ENCODE data around the gene SLC6A8.
"Not testable (repeated sequence)": the region's sequence is repeated elsewhere in the genome, so short reads cannot be mapped to it uniquely, and the experiment has no call there.

The SLC6A8 gene

DNA sequence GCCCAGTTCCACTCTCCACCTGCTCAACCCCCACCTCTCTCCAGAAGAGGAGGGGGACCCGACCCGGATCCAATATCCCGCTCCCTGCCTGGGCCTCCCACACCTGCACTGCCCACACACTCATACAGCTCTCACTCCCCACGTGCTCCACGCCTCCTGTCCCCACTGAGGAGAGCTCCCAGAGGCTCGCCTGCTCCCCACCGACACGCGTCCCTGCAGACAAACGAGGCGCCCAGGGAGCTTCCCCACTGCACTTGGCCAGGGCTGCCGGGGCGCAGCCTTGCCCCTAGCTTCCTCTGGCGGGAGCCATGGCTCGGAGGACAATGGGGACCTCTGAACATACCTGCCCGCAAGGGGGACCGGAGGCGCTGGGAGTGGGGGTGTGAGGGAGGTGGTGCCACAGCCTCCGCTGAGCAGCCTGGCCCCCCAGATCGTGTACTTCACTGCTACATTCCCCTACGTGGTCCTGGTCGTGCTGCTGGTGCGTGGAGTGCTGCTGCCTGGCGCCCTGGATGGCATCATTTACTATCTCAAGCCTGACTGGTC, 5.0 kb downstream of the SLC6A8 start:
- no peak for DNase-seq (ENCODE audit: low spot score)

DNA sequence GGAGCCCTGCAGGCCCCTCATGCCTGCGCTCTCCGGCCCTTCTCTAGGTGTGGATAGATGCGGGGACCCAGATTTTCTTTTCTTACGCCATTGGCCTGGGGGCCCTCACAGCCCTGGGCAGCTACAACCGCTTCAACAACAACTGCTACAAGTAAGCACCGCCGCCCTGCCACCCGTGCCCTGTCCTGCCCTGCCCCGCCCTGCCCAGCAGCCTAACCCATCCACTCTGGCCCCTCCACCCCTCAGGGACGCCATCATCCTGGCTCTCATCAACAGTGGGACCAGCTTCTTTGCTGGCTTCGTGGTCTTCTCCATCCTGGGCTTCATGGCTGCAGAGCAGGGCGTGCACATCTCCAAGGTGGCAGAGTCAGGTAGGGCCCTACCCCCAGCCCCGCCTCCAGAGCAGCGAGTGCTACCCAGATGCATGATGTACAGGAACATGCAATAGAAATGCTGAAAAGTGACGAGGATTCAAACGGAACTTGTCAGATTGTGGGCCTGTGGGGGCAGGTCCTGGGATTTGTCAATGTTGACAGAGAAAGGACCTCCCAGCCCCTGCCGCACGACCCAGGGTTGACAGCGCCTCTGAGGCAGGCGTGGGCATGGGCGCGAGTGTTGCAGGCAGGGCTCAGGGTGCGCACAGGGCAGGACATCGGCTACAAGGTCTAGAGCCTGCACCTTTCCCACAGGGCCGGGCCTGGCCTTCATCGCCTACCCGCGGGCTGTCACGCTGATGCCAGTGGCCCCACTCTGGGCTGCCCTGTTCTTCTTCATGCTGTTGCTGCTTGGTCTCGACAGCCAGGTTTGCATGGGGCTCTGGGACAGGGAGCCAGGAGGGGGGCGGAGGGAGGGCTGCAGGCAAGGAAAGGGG, 5.7 kb downstream of the SLC6A8 start:
- no peak for DNase-seq (ENCODE audit: low spot score)

GRCh38 chrX:153694256-153694655, 6.5 kb downstream of the SLC6A8 start:
- DNase-seq (ENCODE audit: low spot score): not testable (repeated sequence)

DNA sequence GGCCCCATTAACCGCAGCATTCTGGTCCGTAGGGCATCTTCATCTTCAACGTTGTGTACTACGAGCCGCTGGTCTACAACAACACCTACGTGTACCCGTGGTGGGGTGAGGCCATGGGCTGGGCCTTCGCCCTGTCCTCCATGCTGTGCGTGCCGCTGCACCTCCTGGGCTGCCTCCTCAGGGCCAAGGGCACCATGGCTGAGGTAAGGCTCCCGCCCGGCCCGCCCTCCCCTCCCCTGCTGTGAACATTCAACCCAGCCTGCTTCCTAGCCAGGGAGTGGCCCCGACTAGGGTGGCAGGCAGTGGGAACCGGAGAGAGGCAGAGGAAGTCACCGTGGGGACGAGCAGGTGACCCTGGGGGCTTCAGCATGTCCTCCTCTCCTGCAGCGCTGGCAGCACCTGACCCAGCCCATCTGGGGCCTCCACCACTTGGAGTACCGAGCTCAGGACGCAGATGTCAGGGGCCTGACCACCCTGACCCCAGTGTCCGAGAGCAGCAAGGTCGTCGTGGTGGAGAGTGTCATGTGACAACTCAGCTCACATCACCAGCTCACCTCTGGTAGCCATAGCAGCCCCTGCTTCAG, 7.1 kb downstream of the SLC6A8 start:
- DNase-seq (ENCODE audit: low spot score): no peak

GRCh38 chrX:153696100-153696499, 8.4 kb downstream of the SLC6A8 start:
- no peak for DNase-seq (ENCODE audit: low spot score)

DNA sequence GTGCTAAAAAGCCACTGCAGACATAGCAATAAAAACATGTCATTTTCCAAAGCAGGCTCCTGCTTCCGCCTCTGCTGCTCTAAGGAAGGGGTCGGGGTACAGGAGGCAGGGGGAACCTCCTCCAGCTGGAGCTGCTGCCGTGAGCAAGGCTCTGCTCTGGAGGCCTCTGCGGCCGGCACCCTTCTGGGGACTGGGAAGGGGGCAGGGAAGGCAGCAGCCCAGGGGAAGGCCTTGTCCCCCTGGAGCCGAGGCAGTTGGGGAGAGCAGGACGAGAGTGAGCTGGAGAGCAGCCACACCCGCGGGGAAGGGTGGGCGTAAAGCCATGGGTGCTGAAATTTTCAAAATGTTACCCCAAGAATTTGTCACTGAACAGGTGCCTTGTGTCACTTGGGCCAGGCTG, 8.8 kb downstream of the SLC6A8 start:
- not testable (repeated sequence) for DNase-seq (ENCODE audit: low spot score)

DNA sequence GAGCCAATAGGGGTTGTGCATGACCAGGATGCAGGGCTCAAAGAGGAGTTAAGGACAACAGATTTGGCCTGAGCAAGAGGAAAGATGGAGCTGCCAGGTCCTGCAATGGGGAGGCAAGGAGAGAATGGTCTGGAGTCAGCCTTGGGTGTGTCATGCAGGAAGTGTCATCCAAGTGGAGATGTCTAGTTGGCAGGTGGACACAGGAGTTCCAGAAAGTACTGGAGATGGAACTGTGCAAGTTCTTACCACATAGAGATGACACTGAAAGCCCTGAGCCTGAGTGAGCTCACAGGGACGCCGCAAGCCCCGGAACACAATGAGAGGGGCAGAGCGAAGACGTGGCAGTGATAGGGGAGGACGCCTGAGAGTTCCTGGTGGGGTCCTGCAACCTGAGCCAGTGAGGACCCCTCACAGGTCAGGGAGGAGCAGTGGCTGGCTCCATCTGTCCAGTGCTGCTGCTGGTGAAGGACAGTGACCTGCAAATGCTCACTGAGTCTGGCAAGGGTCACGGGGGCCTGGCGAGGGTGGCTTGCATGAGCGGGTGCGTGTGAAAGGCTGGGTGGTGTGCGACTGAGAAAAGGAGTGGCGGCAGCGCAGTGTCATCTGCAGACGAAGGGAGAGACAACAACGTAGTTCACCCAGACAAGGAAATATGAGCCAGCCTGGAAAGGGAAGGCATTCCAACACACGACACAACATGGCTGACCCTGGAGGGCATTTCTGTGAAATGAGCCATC, 9.4 kb downstream of the SLC6A8 start:
- not testable (repeated sequence) for DNase-seq (ENCODE audit: low spot score)

DNA sequence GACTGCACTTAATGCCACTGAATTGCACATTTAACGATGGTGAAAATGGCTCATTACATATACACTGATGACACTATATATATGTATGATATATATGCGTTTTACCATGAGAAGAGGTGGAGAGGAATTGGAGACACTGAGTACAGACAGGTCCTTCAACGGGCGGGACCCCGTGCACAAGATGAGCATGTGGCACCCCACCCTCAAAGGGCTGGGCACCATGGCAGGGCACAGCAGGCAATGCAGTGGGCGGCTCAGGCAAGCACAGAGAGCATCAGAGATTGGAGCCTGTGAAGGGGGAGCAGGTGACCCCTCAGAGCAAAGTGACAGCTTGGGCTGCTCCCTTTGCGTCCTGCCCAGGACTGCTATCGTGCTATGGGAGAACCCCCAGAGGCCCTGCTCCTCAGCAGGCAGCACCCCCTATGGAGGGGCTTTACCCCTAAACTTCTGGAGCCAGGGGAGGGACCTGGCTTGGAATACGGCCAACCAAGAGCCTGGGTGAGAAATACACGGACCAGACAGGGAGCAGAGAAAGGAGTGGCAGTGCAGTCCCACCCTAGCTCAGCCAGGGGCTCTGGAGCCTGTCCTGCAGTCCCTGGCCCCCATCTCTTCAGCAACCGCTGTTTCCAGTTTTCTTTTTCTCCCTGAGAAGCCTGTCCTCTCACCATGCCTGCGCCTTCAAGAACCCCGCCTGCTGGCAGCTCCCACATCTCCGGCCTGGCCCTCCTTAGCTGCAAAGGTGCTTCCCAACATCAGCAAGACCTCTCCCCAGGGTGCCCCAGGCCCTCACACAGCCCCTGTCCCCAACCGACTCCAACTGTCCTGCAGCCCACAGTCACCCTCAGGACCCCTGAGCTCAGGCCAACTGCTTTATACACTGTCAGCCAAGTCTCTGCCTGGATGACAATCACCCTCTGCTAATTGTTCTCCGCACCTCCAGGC, 10.5 kb downstream of the SLC6A8 start:
- DNase-seq (ENCODE audit: low spot score): no peak

GRCh38 chrX:153699210-153699783, 11.6 kb downstream of the SLC6A8 start:
- DNase-seq (ENCODE audit: low spot score): not testable (repeated sequence)

GRCh38 chrX:153699784-153700371, 12.2 kb downstream of the SLC6A8 start:
- not testable (repeated sequence) for DNase-seq (ENCODE audit: low spot score)

- DNase-seq (ENCODE audit: low spot score): no peak
Observed at GRCh38 chrX:153700376-153700945, 12.7 kb downstream of the SLC6A8 start.

- DNase-seq (ENCODE audit: low spot score): no peak
Observed at GRCh38 chrX:153700967-153701366, 13.2 kb downstream of the SLC6A8 start.

- no peak for DNase-seq (ENCODE audit: low spot score)
Observed at GRCh38 chrX:153701706-153702105, 14.0 kb downstream of the SLC6A8 start.

DNA sequence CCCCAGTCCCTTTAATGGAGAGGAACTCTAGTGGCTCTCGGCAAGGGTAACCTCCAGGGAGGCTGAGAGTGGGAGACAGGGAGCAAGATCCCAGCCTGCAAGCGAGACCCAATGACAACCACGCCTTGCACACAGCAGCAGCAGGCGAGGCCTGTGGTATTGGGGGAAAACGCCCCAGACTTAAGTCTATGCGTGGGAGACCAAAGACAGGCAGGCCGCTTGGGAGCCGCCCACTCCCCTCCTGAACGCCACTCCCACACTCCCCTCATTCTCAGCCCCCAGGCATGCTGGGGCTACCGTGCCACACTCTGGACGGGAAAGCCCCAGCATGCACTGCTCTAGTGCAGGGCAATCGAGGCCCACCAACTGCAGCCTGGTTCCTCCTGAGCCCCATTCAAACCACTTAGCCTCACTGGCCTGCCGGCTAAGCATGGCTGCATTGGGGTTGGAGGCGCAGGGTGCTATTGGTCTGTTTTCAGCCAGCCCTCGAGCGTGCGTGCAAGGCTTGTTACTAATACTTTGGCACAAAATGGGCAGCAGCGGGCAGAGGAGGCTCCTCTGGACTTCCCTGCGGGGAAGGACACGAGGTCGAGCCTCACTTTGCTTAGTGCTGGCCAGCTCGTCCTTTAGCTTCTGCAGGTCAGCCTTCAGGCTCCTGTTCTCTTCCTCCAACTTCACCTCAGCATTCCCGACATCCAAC, 14.8 kb downstream of the SLC6A8 start:
- DNase-seq (ENCODE audit: low spot score): no peak

- DNase-seq (ENCODE audit: low spot score): no peak
Observed at GRCh38 chrX:153703036-153703370, 15.3 kb downstream of the SLC6A8 start.

DNA sequence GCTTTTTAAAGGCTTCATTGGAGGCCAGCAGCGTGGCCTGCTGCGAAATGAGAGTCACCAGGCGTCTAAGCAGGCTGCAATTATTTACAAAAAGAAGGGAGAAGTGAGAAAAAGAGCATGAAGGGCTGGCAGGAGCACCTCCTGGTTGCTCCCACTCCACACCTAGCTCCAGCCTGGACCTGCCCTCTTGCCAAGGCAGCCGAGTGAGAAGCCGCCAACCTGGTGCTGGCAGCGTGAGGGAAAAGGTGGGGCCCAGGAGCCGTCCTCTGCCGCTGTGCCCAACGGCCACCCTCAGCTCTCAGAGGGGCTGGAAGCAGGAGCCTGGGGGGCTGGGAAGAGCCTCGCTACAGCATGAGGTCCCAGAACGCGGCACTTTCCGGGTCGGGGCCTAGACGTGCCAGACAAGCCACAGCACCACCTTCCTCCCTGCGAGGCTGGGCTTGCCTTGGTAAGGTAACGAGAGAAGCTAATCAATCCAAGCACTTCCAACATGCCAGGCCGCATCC, 16.3 kb downstream of the SLC6A8 start:
- no peak for DNase-seq (ENCODE audit: low spot score)

GRCh38 chrX:153704631-153705402, 17.1 kb downstream of the SLC6A8 start:
- DNase-seq (ENCODE audit: low spot score): not testable (repeated sequence)

- not testable (repeated sequence) for DNase-seq (ENCODE audit: low spot score)
Observed at GRCh38 chrX:153705403-153706060, 17.8 kb downstream of the SLC6A8 start.
